Measurements from ENCODE around the gene HAVCR1. TPM values are rescaled to one million over a fixed set of nuclear protein-coding genes. Genes with fewer than 3 reads are reported as not detected.

HAVCR1 gene
- total RNA-seq, 1 experiment from 2014 or later = not detected

GRCh38 chr5:156984064-156984463 lies 74.9 kb downstream of the HAVCR1 start:
- intact Hi-C loops (cut with micrococcal nuclease) = no loop called here
- no peak overlapping the region for H3K4me3 ChIP-seq (replicated peaks in 1 of 2; ENCODE audit: low read depth in 1 of 2, low read length in 2 of 2)
- no peak overlapping the region for H2AFZ ChIP-seq (ENCODE audit: low read depth, low read length, poor library complexity, severe bottlenecking)
- no peaks in the 10 kb centered on the region for H3K36me3 ChIP-seq (ENCODE audit: control insufficient read depth in 1 of 2, insufficient read depth in 2 of 2, low read length in 2 of 2)
- no peaks in the 10 kb centered on the region for H3K9me2 ChIP-seq (ENCODE audit: insufficient read depth)
- no peak for DNase-seq (ENCODE audit: low read depth, low spot score)
- H3K9me3 ChIP-seq (ENCODE audit: control insufficient read depth in 1 of 2, insufficient read depth in 1 of 2, low read depth in 1 of 2, low read length in 2 of 2) = no peaks in the 10 kb centered on the region
- ChIA-PET RAD21 (ENCODE audit: low non-redundant PET in 1 of 2, low total read pairs in 2 of 2, uncharacterized antibody in 2 of 2, unreplicated experiment in 2 of 2) (no interaction called here), POLR2A (no interaction called here), CTCF (no interaction called here)
- H3K4me1 ChIP-seq (ENCODE audit: control insufficient read depth in 1 of 2, insufficient read depth in 2 of 2, low read length in 2 of 2) = no peaks in the 10 kb centered on the region
- H3K4me2 ChIP-seq (ENCODE audit: low read length) = no peak overlapping the region
- H3K27ac ChIP-seq (ENCODE audit: low read depth, low read length) = no peak overlapping the region
- no peaks in the 10 kb centered on the region for H3K79me2 ChIP-seq (ENCODE audit: insufficient read depth, low read length)
- BruUV-seq (replicated peaks) = no TSS peak
- H3K9ac ChIP-seq (ENCODE audit: low read length) = no peak overlapping the region
- no peaks in the 10 kb centered on the region for H4K20me1 ChIP-seq (ENCODE audit: insufficient read depth)
- TF ChIP-seq EZH2phosphoT487 (IDR thresholded peaks at IDR 0.05; ENCODE audit: borderline replicate concordance) (no peak), ELF1 (IDR thresholded peaks at IDR 0.05; ENCODE audit: borderline replicate concordance, low read depth) (no peak), CBX3 (IDR thresholded peaks at IDR 0.05; ENCODE audit: low read depth) (no peak), YY1 (IDR thresholded peaks at IDR 0.05; ENCODE audit: extremely low read depth, insufficient replicate concordance, low read depth, low read length) (no peak), EZH2 (IDR thresholded peaks at IDR 0.05) (no peak), POLR2AphosphoS5 (IDR thresholded peaks at IDR 0.05; ENCODE audit: low read depth, low read length) (no peak), FOSL1 (IDR thresholded peaks at IDR 0.05; ENCODE audit: low read depth) (no peak), SRF (IDR thresholded peaks at IDR 0.05; ENCODE audit: low read depth) (no peak)
- peaks cover 35% of the 10 kb centered on the region for H3K27me3 ChIP-seq (ENCODE audit: insufficient read depth, low read length)
- ATAC-seq = no peak

DNA sequence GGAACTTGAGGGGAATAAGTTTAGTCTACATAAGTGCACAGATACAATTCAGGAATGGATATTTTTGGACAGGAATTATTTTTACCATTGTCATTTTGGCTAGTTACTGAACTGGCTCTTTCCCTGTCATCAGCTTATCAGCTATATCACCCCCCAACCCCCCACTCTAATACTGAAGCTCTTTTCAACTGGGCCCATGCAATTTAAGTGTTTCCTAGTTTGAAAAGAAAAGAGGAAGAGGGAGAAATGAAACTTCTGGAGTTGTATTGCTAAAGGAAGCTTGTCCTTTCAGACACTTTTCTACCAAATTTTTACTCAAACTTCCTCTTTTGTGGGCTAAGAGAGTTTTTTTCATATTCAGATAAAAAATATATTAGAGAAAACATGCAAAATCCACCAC lies 77.4 kb downstream of the HAVCR1 start:
- ChIA-PET CTCF (no interaction called here), RAD21 (ENCODE audit: low non-redundant PET in 1 of 2, low total read pairs in 2 of 2, uncharacterized antibody in 2 of 2, unreplicated experiment in 2 of 2) (no interaction called here)
- H3K9me2 ChIP-seq (ENCODE audit: insufficient read depth) = no peaks in the 10 kb centered on the region
- no peak for TF ChIP-seq EGR1 (IDR thresholded peaks at IDR 0.05; ENCODE audit: low read depth)
- TF ChIP-seq CEBPB (IDR thresholded peaks at IDR 0.05; ENCODE audit: low read depth) = no peak
- TF ChIP-seq YY1 (IDR thresholded peaks at IDR 0.05; ENCODE audit: extremely low read depth, insufficient replicate concordance, low read depth, low read length) = no peak
- no peak for TF ChIP-seq POLR2A (IDR thresholded peaks at IDR 0.05; ENCODE audit: borderline replicate concordance, extremely low read depth, insufficient read depth, insufficient read length)
- TF ChIP-seq ZNF274 (IDR thresholded peaks at IDR 0.05; ENCODE audit: low read depth, low read length) = no peak
- no peak for TF ChIP-seq SIN3A (IDR thresholded peaks at IDR 0.05; ENCODE audit: low read depth)
- TF ChIP-seq ATF3 (IDR thresholded peaks at IDR 0.05) = no peak
- no peak for TF ChIP-seq CBX3 (IDR thresholded peaks at IDR 0.05; ENCODE audit: low read depth)
- no peak for TF ChIP-seq ELF1 (IDR thresholded peaks at IDR 0.05; ENCODE audit: borderline replicate concordance, low read depth)
- TF ChIP-seq ZBTB33 (IDR thresholded peaks at IDR 0.05; ENCODE audit: extremely low read depth, insufficient replicate concordance, low read length) = no peak
- TF ChIP-seq FOSL1 (IDR thresholded peaks at IDR 0.05; ENCODE audit: low read depth) = no peak
- no peak for TF ChIP-seq SRF (IDR thresholded peaks at IDR 0.05; ENCODE audit: low read depth)
- no peak for TF ChIP-seq POLR2AphosphoS5 (IDR thresholded peaks at IDR 0.05; ENCODE audit: low read depth, low read length)
- TF ChIP-seq JUND (IDR thresholded peaks at IDR 0.05) = no peak
- TF ChIP-seq ZFX (IDR thresholded peaks at IDR 0.05) = no peak

More for the DNA sequence above, 77.4 kb downstream of the HAVCR1 start:
- no peak for ATAC-seq
- Histone ChIP-seq H3K27ac (ENCODE audit: low read depth, low read length) (no peak overlapping the region), H3K9ac (ENCODE audit: low read length) (no peak overlapping the region), H2AFZ (ENCODE audit: low read depth, low read length, poor library complexity, severe bottlenecking) (no peak overlapping the region), H3K4me1 (ENCODE audit: control insufficient read depth in 1 of 2, insufficient read depth in 2 of 2, low read length in 2 of 2) (no peaks in the 10 kb centered on the region), H3K36me3 (ENCODE audit: control insufficient read depth in 1 of 2, insufficient read depth in 2 of 2, low read length in 2 of 2) (no peaks in the 10 kb centered on the region), H3K9me3 (ENCODE audit: control insufficient read depth in 1 of 2, insufficient read depth in 1 of 2, low read depth in 1 of 2, low read length in 2 of 2) (no peaks in the 10 kb centered on the region), H3K79me2 (ENCODE audit: insufficient read depth, low read length) (no peaks in the 10 kb centered on the region), H4K20me1 (ENCODE audit: insufficient read depth) (no peaks in the 10 kb centered on the region), H3K4me3 (replicated peaks in 1 of 2; ENCODE audit: low read depth in 1 of 2, low read length in 2 of 2) (no peak overlapping the region), H3K27me3 (ENCODE audit: insufficient read depth, low read length) (peaks cover 43% of the 10 kb centered on the region), H3K4me2 (ENCODE audit: low read length) (no peak overlapping the region)
- POLR2A ChIA-PET = no interaction called here
- DNase-seq (ENCODE audit: low read depth, low spot score) = no peak
- no TSS peak for BruUV-seq (replicated peaks)
- intact Hi-C loops (cut with micrococcal nuclease) = no loop called here
